KMS-11 (cell line): Measurements from ENCODE around the gene ADAP1.
A peak's percentile ranks its signal among the peaks of the same experiment; 100 is the strongest.
"Not testable (repeated sequence)": the region's sequence is repeated elsewhere in the genome, so short reads cannot be mapped to it uniquely, and the experiment has no call there.

Experiments
- H2AFZ ChIP-seq: fragments of 200-600 bp; sonication (generic); 2 replicates; pipeline ENCODE4 v1.6.1; 2016; ENCODE audit warnings: antibody characterized with exemption, mixed run types, low read depth
- H3K27ac ChIP-seq: fragments of 200-600 bp; sonication (generic); 2 replicates; pipeline ENCODE4 v1.6.1; 2016; ENCODE audit warnings: mild to moderate bottlenecking, mixed run types
- H3K27me3 ChIP-seq: fragments of 200-600 bp; sonication (generic); 2 replicates; pipeline ENCODE4 v1.6.1; 2017; ENCODE audit warnings: mild to moderate bottlenecking, low read depth, mixed run types, moderate library complexity; ENCODE audit not compliant: insufficient read depth
- H3K36me3 ChIP-seq: fragments of 200-600 bp; sonication (generic); 2 replicates; pipeline ENCODE4 v1.6.1; 2017; ENCODE audit warnings: mild to moderate bottlenecking, mixed run types; ENCODE audit not compliant: insufficient read depth
- H3K4me1 ChIP-seq: fragments of 200-600 bp; sonication (generic); 2 replicates; pipeline ENCODE4 v1.6.1; 2016; ENCODE audit warnings: mild to moderate bottlenecking, low read depth, mixed run types; ENCODE audit not compliant: poor library complexity, severe bottlenecking
- H3K4me2 ChIP-seq: fragments of 200-600 bp; sonication (generic); 2 replicates; pipeline ENCODE4 v1.7.0; 2016; ENCODE audit warnings: mild to moderate bottlenecking, mixed run types
- H3K4me3 ChIP-seq: fragments of 200-600 bp; sonication (generic); IDR thresholded peaks from 2 replicates; pipeline ENCODE4 v1.6.1; 2017; ENCODE audit warnings: low read depth, low read length, mixed read lengths; ENCODE audit not compliant: insufficient read depth
- H3K79me2 ChIP-seq: fragments of 200-600 bp; sonication (generic); 2 replicates; pipeline ENCODE4 v1.6.1; 2016; ENCODE audit warnings: low read depth, mixed run types; ENCODE audit not compliant: insufficient read depth
- H3K9ac ChIP-seq: fragments of 200-600 bp; sonication (generic); 2 replicates; pipeline ENCODE4 v1.6.1; 2016; ENCODE audit warnings: mild to moderate bottlenecking, mixed run types
- H4K20me1 ChIP-seq: fragments of 200-600 bp; sonication (generic); 2 replicates; pipeline ENCODE4 v1.6.1; 2016; ENCODE audit warnings: mild to moderate bottlenecking, mixed run types; ENCODE audit not compliant: insufficient read depth
- TF ChIP-seq, protein P1 (sequence below): fragments of 200-600 bp; sonication (generic); conservative IDR thresholded peaks from 2 replicates; pipeline ENCODE4 v1.6.1; 2017; ENCODE audit warnings: low read depth, mild to moderate bottlenecking, antibody characterized with exemption, low read length, moderate library complexity, mixed read lengths

Gene ADAP1

DNA sequence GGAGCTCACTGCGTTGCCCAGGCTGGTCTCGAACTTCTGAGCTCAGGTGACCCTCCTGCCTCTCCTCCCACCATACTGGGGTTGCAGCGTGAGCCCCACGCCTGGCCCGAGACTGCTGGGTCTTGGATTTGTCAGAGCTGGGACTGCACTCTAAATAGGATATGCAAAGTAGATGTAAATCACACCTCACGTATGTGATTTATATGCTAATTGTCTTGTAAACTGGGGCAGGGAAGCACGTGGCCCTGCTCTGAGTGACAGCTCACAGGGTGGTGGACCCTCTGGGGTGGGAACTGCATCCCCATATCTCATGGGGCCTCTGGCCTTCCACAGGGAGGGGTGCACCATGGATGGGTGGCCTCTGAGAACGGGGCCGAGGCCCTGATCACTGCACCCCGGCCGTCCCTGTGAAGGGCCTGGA, 44.0 kb downstream of the ADAP1 start:
- H3K9ac ChIP-seq, result no peak overlapping the region
- TF ChIP-seq, protein P1, sequence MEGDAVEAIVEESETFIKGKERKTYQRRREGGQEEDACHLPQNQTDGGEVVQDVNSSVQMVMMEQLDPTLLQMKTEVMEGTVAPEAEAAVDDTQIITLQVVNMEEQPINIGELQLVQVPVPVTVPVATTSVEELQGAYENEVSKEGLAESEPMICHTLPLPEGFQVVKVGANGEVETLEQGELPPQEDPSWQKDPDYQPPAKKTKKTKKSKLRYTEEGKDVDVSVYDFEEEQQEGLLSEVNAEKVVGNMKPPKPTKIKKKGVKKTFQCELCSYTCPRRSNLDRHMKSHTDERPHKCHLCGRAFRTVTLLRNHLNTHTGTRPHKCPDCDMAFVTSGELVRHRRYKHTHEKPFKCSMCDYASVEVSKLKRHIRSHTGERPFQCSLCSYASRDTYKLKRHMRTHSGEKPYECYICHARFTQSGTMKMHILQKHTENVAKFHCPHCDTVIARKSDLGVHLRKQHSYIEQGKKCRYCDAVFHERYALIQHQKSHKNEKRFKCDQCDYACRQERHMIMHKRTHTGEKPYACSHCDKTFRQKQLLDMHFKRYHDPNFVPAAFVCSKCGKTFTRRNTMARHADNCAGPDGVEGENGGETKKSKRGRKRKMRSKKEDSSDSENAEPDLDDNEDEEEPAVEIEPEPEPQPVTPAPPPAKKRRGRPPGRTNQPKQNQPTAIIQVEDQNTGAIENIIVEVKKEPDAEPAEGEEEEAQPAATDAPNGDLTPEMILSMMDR, result no peak
- no peak overlapping the region for H3K27ac ChIP-seq
- no peak overlapping the region for H3K4me3 ChIP-seq
- no peaks in the 10 kb centered on the region for H3K36me3 ChIP-seq
- peaks cover 28% of the 10 kb centered on the region for H3K27me3 ChIP-seq
- no peak overlapping the region for H2AFZ ChIP-seq
- no peak overlapping the region for H3K4me2 ChIP-seq
- no peaks in the 10 kb centered on the region for H3K4me1 ChIP-seq
- no peaks in the 10 kb centered on the region for H4K20me1 ChIP-seq
- no peaks in the 10 kb centered on the region for H3K79me2 ChIP-seq

- Histone ChIP-seq H3K79me2 (no peaks in the 10 kb centered on the region), H3K9ac (no peak overlapping the region), H3K4me2 (no peak overlapping the region), H3K36me3 (no peaks in the 10 kb centered on the region), H3K27me3 (peaks cover 28% of the 10 kb centered on the region), H3K4me3 (no peak overlapping the region), H2AFZ (no peak overlapping the region), H3K4me1 (no peaks in the 10 kb centered on the region), H4K20me1 (no peaks in the 10 kb centered on the region), H3K27ac (no peak overlapping the region)
- TF ChIP-seq, protein P1, result no peak
These were observed 44.8 kb downstream of the ADAP1 start for GRCh38 chr7:909358-910329.

GRCh38 chr7:908591-909357, 45.7 kb downstream of the ADAP1 start:
- peaks cover 28% of the 10 kb centered on the region for H3K27me3 ChIP-seq
- not testable (repeated sequence) for H3K4me2 ChIP-seq, H4K20me1 ChIP-seq, H3K9ac ChIP-seq, H2AFZ ChIP-seq, H3K79me2 ChIP-seq, H3K4me3 ChIP-seq, H3K36me3 ChIP-seq, H3K27ac ChIP-seq, H3K4me1 ChIP-seq
- TF ChIP-seq, protein P1, result peak; percentile 50

- Histone ChIP-seq H3K27me3 (peaks cover 28% of the 10 kb centered on the region), H2AFZ (no peak overlapping the region), H3K4me1 (no peaks in the 10 kb centered on the region), H4K20me1 (no peaks in the 10 kb centered on the region), H3K4me3 (no peak overlapping the region), H3K36me3 (no peaks in the 10 kb centered on the region), H3K4me2 (no peak overlapping the region), H3K79me2 (no peaks in the 10 kb centered on the region), H3K9ac (no peak overlapping the region), H3K27ac (no peak overlapping the region)
- TF ChIP-seq, protein P1, result no peak
These were observed 46.3 kb downstream of the ADAP1 start for GRCh38 chr7:908159-908581.
